CD4-positive, alpha-beta T cell treated with Interleukin-1 beta for 1 hour (primary cell): ENCODE measurements around the gene RFX3.

Experiments
- DNase-seq, 2 donors: peaks; one replicate each; pipeline ENCODE4 v3.0.0-alpha.2; 2020 to 2022

The RFX3 gene

GRCh38 chr9:3191715-3192114 is 334.1 kb downstream of the RFX3 start:
- no peak for DNase-seq

GRCh38 chr9:3189113-3189861 is 336.5 kb downstream of the RFX3 start:
- DNase-seq, result no peak

DNA sequence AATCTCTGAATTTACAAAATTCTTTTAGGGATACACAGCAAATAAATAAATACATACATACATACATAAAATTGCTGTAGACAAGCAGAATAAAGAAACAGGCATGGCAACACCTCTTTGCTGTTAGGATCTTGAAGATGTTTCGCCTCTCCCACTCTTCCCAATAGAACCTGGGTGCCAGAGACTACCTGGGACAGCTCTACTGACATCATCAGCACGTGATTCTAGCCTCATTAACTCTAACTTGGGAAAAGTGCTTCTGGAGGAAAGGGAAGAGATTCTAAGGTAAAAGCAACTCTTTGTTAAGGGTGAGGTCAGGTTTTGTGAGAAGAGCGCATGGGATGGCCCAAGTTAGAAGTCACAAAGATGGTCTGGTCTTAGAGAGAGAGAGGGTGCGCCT is 339.1 kb downstream of the RFX3 start:
- DNase-seq, result no peak

GRCh38 chr9:3181049-3181953 is 344.5 kb downstream of the RFX3 start:
- peak; percentile 2 to 12 for DNase-seq

DNA sequence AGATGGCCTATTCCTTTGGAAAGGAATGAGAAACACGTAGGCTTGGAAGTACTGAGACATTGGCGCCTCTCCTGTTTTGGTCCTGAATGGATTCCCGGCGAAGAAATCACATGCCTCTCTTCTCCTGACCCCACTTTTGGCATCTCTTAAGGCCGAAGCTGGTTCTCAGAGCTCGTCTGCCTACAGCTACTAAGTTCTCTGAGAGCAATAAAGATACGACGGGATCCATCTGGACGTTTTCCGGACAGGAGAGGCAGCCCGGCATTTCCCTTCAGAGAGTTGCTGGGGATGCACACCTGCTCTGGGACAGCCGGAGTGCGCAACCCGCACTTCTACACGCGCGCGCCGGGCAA is 345.1 kb downstream of the RFX3 start:
- no peak for DNase-seq

DNA sequence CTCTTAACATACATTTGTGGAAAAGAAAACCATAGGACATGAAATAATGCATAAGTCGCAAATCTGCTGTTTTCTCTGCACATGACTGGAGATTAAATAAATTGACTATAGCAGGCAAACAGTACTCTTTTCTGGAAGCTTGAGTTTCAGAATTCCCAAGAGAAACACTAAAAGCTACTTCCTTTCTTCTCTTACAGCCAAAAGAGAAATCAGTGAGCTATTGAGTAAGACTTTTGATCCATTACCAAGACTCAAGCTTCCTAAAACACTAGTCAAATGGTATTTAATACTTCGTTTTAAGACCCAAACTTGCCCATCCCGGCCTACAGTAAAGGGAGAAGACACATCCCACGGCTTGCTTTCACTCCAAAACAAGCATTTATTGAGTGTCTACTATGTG is 346.1 kb downstream of the RFX3 start:
- DNase-seq, result no peak

DNA sequence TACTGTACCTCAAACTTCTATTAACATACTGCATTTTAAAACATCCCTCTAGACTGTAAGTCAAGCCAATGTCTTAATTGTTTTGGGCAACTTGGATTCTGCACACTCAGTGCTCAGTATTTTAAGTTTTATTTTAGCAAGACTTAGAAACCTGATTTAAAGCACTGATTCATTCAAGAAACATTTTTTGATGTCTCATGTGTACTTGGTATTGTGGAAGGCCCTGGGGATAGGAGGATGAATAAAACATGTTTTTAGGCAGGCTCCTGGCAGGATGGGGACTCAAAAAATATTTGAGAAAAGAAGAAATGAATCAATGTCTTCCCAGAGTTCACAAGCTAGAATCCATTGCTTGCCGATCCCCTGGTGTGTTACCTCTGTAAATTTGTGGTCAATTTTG is 347.9 kb downstream of the RFX3 start:
- no peak for DNase-seq

DNA sequence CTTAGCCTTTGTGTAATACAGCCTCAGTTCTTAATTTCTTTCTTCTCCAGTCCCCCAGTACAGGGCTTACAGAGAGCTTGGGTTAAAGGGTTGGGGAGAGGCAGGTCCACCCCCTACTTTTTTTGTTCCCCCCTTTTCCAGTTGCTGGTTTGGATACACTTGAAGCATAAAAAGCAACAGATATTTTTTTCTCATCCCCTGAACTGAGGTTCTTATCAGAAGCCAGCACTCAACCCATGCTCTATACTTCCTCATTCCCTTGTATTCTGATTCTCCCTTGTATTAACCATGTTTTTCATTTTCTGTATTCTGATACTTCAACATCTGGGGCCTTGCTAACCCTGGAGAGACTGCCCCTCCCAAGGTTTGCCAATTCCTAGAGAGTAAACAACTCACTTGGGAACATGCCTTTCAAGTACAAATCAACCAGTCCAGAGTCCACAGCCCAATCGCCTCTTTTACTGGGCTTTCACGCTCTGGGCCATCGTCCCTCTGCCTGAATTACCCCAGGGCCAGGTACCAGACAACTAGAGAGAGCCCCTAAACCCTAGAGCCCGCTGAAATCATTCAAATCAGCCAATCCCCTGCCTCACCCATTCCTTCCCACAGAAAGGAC is 348.5 kb downstream of the RFX3 start:
- DNase-seq, result no peak

DNA sequence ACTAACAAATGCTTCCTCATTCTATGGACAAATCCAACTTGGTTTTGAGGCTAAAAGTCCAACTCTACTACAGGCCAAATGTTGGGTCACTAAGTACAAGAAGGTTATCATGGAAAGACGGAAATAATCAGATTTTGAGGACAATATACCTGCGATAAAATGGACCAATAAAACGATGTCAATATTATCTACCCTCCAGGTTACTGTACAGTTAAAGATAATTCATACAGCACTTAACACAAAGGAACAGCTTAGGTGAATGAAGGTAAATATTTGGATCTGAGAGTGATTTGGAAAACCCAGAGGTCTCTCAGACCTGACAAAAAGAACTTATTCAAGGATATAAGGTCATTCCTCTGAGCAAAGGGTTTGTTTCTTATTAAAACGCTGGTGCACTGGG is 352.4 kb downstream of the RFX3 start:
- no peak for DNase-seq

- no peak for DNase-seq
These were observed 355.0 kb downstream of the RFX3 start for GRCh38 chr9:3170819-3171218.
